ENCODE results near the gene SPRY4. TPM values are rescaled to one million over a fixed set of nuclear protein-coding genes. Genes with fewer than 3 reads are reported as not detected.
"Not testable (repeated sequence)": the region's sequence is repeated elsewhere in the genome, so short reads cannot be mapped to it uniquely, and the experiment has no call there.

Gene SPRY4
- total RNA-seq, 2 donors from 2014 or later, result 70.2 to 164 TPM

GRCh38 chr5:142277796-142278195, 47.0 kb downstream of the SPRY4 start:
- peaks cover 41% of the 10 kb centered on the region for H3K4me1 Mint-ChIP-seq
- no peak for DNase-seq
- H3K4me1 ChIP-seq (ENCODE audit: control insufficient read depth, insufficient read depth, low read length), result peaks cover 9% of the 10 kb centered on the region
- TF ChIP-seq CTCF (conservative IDR thresholded peaks at IDR 0.05), result no peak
- H3K27me3 ChIP-seq (ENCODE audit: control insufficient read depth, insufficient read depth, low read length, poor library complexity, severe bottlenecking), result no peaks in the 10 kb centered on the region
- H3K27ac Mint-ChIP-seq, result no peak overlapping the region
- H3K4me3 Mint-ChIP-seq, result no peak overlapping the region
- H3K36me3 ChIP-seq (ENCODE audit: control insufficient read depth, insufficient read depth, low read length), result no peaks in the 10 kb centered on the region
- H3K4me3 ChIP-seq (ENCODE audit: low read length), result no peak overlapping the region
- H3K9me3 Mint-ChIP-seq, result no peaks in the 10 kb centered on the region
- no peaks in the 10 kb centered on the region for H3K36me3 Mint-ChIP-seq (ENCODE audit: low read depth)
- H3K27me3 Mint-ChIP-seq (ENCODE audit: insufficient read depth), result no peaks in the 10 kb centered on the region
- H3K27ac ChIP-seq (ENCODE audit: low read depth, low read length), result no peak overlapping the region
- WGBS, 2 experiments (ENCODE audit: insufficient coverage in 1 of 2, insufficient read length in 1 of 2), result 93 to 96% methylated on average over 3 of the region's 3 CpGs
- H3K9ac ChIP-seq (ENCODE audit: extremely low read depth, low read length, poor library complexity, severe bottlenecking), result no peak overlapping the region
- H3K9me3 ChIP-seq (ENCODE audit: control insufficient read depth, low read length), result no peaks in the 10 kb centered on the region

- Mint-ChIP-seq H3K9me3 (peaks cover 1% of the 10 kb centered on the region), H3K27me3 (ENCODE audit: insufficient read depth) (no peaks in the 10 kb centered on the region), H3K27ac (no peak overlapping the region), H3K4me3 (no peak overlapping the region), H3K36me3 (ENCODE audit: low read depth) (peaks cover 3% of the 10 kb centered on the region), H3K4me1 (peaks cover 34% of the 10 kb centered on the region)
- Histone ChIP-seq H3K27me3 (ENCODE audit: control insufficient read depth, insufficient read depth, low read length, poor library complexity, severe bottlenecking) (no peaks in the 10 kb centered on the region), H3K4me3 (ENCODE audit: low read length) (no peak overlapping the region), H3K4me1 (ENCODE audit: control insufficient read depth, insufficient read depth, low read length) (peaks cover 9% of the 10 kb centered on the region), H3K27ac (ENCODE audit: low read depth, low read length) (no peak overlapping the region), H3K9me3 (ENCODE audit: control insufficient read depth, low read length) (no peaks in the 10 kb centered on the region), H3K36me3 (ENCODE audit: control insufficient read depth, insufficient read depth, low read length) (no peaks in the 10 kb centered on the region), H3K9ac (ENCODE audit: extremely low read depth, low read length, poor library complexity, severe bottlenecking) (no peak overlapping the region)
- no peak for TF ChIP-seq CTCF (conservative IDR thresholded peaks at IDR 0.05)
- whole genome bisulfite sequencing, 2 experiments (ENCODE audit: insufficient coverage in 1 of 2, insufficient read length in 1 of 2), result 86 to 87% methylated on average over 6 of the region's 6 CpGs
- DNase-seq, result no peak
Measured at GRCh38 chr5:142276517-142276916, 48.3 kb downstream of the SPRY4 start.

DNA sequence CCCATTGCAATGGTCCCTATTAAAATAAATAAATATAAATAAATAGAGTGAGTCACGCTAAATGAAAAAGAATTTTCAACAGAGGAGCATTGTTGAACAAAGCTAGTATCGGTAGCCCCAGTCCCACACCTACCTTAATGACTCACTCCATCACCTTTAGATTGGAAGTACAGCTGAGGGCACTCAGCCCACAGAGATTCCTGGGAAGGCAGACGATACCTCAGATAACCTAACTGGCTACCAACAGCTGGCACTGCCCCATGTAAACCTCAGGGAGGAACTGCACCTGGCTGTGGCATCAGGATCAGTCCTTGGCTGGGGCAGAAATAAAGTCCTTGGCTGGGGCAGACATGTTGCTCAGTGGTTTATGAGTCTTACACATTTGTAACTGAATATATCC, 49.3 kb downstream of the SPRY4 start:
- no peak for TF ChIP-seq CTCF (conservative IDR thresholded peaks at IDR 0.05)
- no peak overlapping the region for H3K9ac ChIP-seq (ENCODE audit: extremely low read depth, low read length, poor library complexity, severe bottlenecking)
- peaks cover 1% of the 10 kb centered on the region for H3K9me3 Mint-ChIP-seq
- DNase-seq, result no peak
- peaks cover 3% of the 10 kb centered on the region for H3K36me3 Mint-ChIP-seq (ENCODE audit: low read depth)
- no peaks in the 10 kb centered on the region for H3K27me3 Mint-ChIP-seq (ENCODE audit: insufficient read depth)
- no peaks in the 10 kb centered on the region for H3K27me3 ChIP-seq (ENCODE audit: control insufficient read depth, insufficient read depth, low read length, poor library complexity, severe bottlenecking)
- peaks cover 3% of the 10 kb centered on the region for H3K4me1 ChIP-seq (ENCODE audit: control insufficient read depth, insufficient read depth, low read length)
- no peak overlapping the region for H3K27ac Mint-ChIP-seq
- H3K9me3 ChIP-seq (ENCODE audit: control insufficient read depth, low read length), result no peaks in the 10 kb centered on the region
- no peak overlapping the region for H3K4me3 ChIP-seq (ENCODE audit: low read length)
- no peak overlapping the region for H3K27ac ChIP-seq (ENCODE audit: low read depth, low read length)
- H3K4me3 Mint-ChIP-seq, result no peak overlapping the region
- H3K4me1 Mint-ChIP-seq, result peaks cover 24% of the 10 kb centered on the region
- WGBS, 2 experiments (ENCODE audit: insufficient coverage in 1 of 2, insufficient read length in 1 of 2), result 93% methylated on average over 3 of the region's 3 CpGs; no CpG with 5 or more reads in 1 of the 2 experiments
- no peaks in the 10 kb centered on the region for H3K36me3 ChIP-seq (ENCODE audit: control insufficient read depth, insufficient read depth, low read length)

DNA sequence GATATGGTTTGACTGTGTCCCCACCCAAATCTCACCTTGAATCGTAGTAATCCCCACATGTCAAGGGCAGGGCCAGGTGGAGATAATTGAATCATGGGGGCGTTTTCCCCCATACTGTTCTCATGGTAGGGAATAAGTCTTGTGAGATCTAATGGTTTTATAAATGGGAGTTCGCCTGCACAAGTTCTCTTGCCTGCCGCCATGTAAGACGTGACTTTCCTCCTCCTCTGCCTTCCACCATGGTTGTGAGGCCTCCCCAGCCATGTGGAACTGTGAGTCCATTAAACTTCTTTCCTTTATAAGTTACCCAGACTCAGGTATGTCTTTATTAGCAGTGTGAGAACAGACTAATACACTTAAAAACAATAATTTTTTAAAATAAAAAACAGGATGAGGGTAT, 52.2 kb downstream of the SPRY4 start:
- H3K27me3 Mint-ChIP-seq (ENCODE audit: insufficient read depth), result not testable (repeated sequence)

GRCh38 chr5:142264084-142264483, 60.7 kb downstream of the SPRY4 start:
- H3K4me1 ChIP-seq (ENCODE audit: control insufficient read depth, insufficient read depth, low read length); H3K9ac ChIP-seq (ENCODE audit: extremely low read depth, low read length, poor library complexity, severe bottlenecking); H3K36me3 ChIP-seq (ENCODE audit: control insufficient read depth, insufficient read depth, low read length); H3K36me3 Mint-ChIP-seq (ENCODE audit: low read depth); H3K9me3 ChIP-seq (ENCODE audit: control insufficient read depth, low read length); H3K27ac ChIP-seq (ENCODE audit: low read depth, low read length); H3K27me3 ChIP-seq (ENCODE audit: control insufficient read depth, insufficient read depth, low read length, poor library complexity, severe bottlenecking); H3K27ac Mint-ChIP-seq; H3K4me3 ChIP-seq (ENCODE audit: low read length); H3K27me3 Mint-ChIP-seq (ENCODE audit: insufficient read depth); DNase-seq; H3K4me3 Mint-ChIP-seq; H3K9me3 Mint-ChIP-seq: not testable (repeated sequence)
- 100% methylated on average over 1 of the region's 4 CpGs; no CpG with 5 or more reads in 1 of the 2 experiments for WGBS, 2 experiments (ENCODE audit: insufficient coverage in 1 of 2, insufficient read length in 1 of 2)
- peaks cover 14% of the 10 kb centered on the region for H3K4me1 Mint-ChIP-seq

More for the DNA sequence above, 52.2 kb downstream of the SPRY4 start:
- not testable (repeated sequence) for H3K27ac Mint-ChIP-seq; H3K9me3 ChIP-seq (ENCODE audit: control insufficient read depth, low read length); H3K4me1 ChIP-seq (ENCODE audit: control insufficient read depth, insufficient read depth, low read length); DNase-seq; H3K9ac ChIP-seq (ENCODE audit: extremely low read depth, low read length, poor library complexity, severe bottlenecking); H3K36me3 Mint-ChIP-seq (ENCODE audit: low read depth); H3K27ac ChIP-seq (ENCODE audit: low read depth, low read length); H3K27me3 ChIP-seq (ENCODE audit: control insufficient read depth, insufficient read depth, low read length, poor library complexity, severe bottlenecking); H3K36me3 ChIP-seq (ENCODE audit: control insufficient read depth, insufficient read depth, low read length); H3K9me3 Mint-ChIP-seq; H3K4me3 ChIP-seq (ENCODE audit: low read length); H3K4me3 Mint-ChIP-seq; H3K4me1 Mint-ChIP-seq
- WGBS, 2 experiments (ENCODE audit: insufficient coverage in 1 of 2, insufficient read length in 1 of 2), result 84 to 100% methylated on average over 3 to 5 of the region's 5 CpGs
